Measurements from ENCODE around the gene CECR2.

- TF ChIP-seq CTCF (conservative IDR thresholded peaks at IDR 0.05; ENCODE audit: low read depth, low read length) (peak; percentile 79), EZH2 (IDR thresholded peaks at IDR 0.05; ENCODE audit: borderline replicate concordance, low read depth, low read length, poor library complexity, severe bottlenecking) (no peak)
These were observed 132.5 kb downstream of the CECR2 start for GRCh38 chr22:17501679-17502285.

Data from A673 (cell line).